ENCODE results near the gene TMEM196.
"Not testable (repeated sequence)": the region's sequence is repeated elsewhere in the genome, so short reads cannot be mapped to it uniquely, and the experiment has no call there.

The TMEM196 gene

DNA sequence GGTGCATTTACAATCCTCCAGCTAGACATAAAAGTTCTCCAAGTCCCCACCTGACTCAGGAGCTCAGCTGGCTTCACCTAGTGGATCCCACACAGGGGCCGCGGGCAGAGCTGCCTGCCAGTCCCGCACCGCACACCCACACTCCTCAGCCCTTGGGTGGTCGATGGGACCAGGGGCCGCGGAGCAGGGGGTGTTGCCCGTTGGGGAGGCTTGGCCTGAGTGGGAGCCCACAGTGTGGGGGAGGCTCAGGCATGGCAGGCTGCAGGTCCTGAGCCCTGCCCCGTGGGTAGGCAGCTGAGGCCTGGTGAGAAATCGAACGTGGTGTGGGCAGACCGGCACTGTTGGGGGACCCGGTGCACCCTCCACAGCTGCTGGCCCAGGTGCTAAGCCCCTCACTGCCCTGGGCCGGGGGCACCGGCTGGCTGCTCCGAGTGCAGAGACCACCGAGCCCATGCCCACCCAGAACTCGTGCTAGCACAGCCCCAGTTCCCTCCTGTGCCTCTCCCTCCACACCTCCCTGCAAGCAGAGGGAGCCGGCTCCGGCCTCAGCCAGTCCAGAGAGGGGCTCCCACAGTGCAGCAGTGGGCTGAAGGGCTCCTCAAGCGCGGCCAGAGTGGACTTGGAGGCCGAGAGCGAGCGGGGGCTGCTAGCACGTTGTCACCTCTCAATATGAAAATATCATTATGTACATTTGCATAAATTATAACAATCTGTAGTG lies 81.1 kb downstream of the TMEM196 start:
- DNase-seq (ENCODE audit: insufficient read length, low spot score) (no peak), FAIRE-seq (no peak)
- no peak for TF ChIP-seq CTCF (IDR thresholded peaks at IDR 0.05; ENCODE audit: insufficient read depth, missing control alignments)

GRCh38 chr7:19690736-19691135 lies 82.7 kb downstream of the TMEM196 start:
- no peak for TF ChIP-seq CTCF (IDR thresholded peaks at IDR 0.05; ENCODE audit: insufficient read depth, missing control alignments)
- DNase-seq (ENCODE audit: insufficient read length, low spot score) (no peak), FAIRE-seq (no peak)

DNA sequence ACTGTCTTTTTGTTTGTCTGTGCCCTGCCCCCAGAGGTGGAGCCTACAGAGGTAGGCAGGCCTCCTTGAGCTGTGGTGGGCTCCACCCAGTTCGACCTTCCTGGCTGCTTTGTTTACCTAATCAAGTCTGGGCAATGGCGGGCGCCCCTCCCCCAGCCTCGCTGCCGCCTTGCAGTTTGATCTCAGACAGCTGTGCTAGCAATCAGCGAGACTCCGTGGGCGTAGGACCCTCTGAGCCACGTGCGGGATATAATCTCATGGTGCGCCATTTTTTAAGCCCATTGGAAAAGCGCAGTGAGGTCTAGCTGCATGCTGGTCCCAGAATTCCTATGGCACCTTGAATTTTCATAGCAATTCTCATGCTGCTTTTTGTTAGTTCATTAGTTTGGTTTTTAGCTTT lies 84.3 kb downstream of the TMEM196 start:
- not testable (repeated sequence) for DNase-seq (ENCODE audit: insufficient read length, low spot score); FAIRE-seq

DNA sequence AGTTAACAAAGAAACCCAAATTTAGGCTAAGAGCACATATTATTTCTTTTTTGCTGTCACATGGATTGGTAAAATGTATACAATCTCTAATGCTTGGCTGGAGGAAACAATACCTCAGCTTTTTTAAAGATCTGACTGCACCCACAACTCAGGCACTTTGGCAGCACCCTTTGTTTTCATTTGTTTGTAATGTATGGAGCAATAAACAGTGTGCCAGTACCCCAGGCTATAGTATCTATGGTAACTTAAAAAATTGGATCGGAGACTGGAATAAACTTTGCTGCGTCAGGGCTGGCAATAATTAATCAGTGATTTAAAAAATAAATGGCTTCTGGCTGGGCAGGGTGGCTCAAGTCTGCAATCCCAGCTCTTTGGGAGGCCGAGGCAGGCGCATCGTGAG lies 91.8 kb downstream of the TMEM196 start:
- no peak for DNase-seq (ENCODE audit: insufficient read length, low spot score)
- TF ChIP-seq CTCF (IDR thresholded peaks at IDR 0.05; ENCODE audit: insufficient read depth, missing control alignments), result no peak
- FAIRE-seq, result no peak

DNA sequence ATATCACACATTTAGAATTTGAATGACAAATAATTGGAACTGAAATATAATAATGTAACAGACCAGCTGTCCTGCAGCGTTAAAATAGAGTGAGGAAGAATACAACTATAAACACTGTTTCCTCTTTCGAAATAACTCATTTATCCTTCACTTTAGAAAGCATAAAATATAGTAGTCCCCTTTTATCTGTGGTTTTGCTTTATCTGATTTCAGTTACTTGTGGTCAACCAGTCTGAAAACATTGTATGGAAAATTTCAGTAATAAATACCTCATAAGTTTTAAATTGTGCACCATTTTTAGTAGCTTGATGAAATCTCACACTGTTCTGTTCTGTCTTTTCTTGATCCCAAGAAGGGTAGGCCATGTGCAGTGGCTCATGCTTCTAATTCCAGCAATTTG lies 96.2 kb downstream of the TMEM196 start:
- FAIRE-seq (no peak), DNase-seq (ENCODE audit: insufficient read length, low spot score) (no peak)
- no peak for TF ChIP-seq CTCF (IDR thresholded peaks at IDR 0.05; ENCODE audit: insufficient read depth, missing control alignments)

- TF ChIP-seq CTCF (IDR thresholded peaks at IDR 0.05; ENCODE audit: insufficient read depth, missing control alignments), result no peak
- no peak for DNase-seq (ENCODE audit: insufficient read length, low spot score)
- FAIRE-seq, result no peak
Measured at GRCh38 chr7:19675816-19676215, 97.6 kb downstream of the TMEM196 start.

DNA sequence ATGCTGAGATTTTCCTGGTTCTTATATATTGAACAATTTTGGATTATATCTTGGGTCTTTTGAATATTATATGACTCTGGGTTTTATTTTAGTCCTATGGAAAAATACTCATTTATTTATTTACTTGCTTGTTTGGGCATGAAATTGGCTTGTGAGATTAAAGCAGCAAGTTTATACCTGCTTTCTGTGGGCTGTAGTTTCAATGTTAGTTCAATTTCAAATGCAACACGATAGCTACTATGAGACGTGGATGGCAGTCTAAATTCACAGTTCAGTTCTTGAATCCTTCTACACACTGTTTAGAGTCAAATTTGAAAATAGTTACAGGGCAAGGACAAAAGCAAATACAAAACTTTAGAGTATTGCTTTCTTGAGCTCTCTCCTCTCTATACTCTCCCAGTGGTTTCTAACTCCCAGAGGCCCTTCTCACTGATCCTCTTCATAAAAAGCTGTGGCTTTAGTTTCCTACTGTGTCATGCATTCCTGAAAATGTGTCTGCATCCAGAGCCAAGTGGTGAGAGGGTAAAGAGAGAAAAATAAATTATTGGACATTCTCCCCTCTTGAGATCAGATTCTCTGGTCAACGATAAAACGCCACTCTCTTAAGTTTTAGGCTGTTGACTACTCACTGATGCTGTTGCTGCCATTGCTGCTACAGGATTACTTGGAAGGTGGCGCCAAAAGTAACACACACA lies 99.0 kb downstream of the TMEM196 start:
- DNase-seq (ENCODE audit: insufficient read length, low spot score) (no peak), FAIRE-seq (no peak)
- TF ChIP-seq CTCF (IDR thresholded peaks at IDR 0.05; ENCODE audit: insufficient read depth, missing control alignments), result no peak
